H4 (cell line): ENCODE measurements around the gene SLCO2A1. TPM values are rescaled to one million over a fixed set of nuclear protein-coding genes. Genes with fewer than 3 reads are reported as not detected.

ENCODE experiments used
- DNase-seq: peaks from one replicate; pipeline ENCODE4 v3.0.0-alpha.2; 2015; ENCODE audit warnings: low spot score
- total RNA-seq: library from RNA; depleted of rRNA; stranded (reverse); fragments of >200 nt; shearing (Covaris generic); gene quantifications from 2 replicates; pipeline ENCODE4 v1.2.3, GENCODE V29; 2014

Gene SLCO2A1
- total RNA-seq, 1 experiment from 2014 or later, result 0.06 TPM

DNA sequence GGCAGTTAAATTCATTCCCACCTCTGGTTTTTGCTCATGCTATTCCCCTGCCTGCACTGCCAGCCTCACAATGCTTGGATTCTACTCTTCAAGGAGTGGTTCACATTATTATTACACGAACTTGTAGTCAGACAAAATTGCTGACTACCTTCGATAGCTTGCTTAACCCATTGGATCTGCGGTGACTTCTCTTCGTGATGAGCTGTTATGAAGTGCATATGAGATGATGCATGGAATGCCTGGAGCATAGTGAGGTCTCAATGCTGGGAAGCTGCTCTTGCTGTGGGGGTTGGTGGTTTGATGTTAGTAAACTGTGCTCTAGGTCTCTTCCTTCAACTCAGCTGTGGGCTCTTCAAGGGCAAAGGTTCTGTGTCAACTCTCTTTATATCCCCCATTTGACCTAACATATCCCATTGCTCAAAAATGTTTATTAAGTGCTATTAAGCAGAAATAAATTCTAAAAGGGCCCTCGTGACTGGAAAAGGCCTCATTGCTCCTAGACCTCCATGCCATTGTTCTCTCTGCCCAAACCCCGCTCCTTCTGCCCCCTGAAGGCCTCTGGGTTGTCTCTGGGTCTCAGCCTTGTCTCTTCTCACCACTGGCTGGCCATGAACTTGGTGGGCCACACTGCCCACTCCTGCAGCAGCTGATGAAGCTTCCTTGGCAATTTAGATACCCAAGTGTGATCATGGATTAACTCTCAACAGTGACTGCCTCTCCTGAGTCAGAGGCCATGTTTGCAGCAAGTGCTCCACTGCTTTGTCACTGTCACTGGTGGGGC lies 4.5 kb upstream of the SLCO2A1 start:
- no peak for DNase-seq

DNA sequence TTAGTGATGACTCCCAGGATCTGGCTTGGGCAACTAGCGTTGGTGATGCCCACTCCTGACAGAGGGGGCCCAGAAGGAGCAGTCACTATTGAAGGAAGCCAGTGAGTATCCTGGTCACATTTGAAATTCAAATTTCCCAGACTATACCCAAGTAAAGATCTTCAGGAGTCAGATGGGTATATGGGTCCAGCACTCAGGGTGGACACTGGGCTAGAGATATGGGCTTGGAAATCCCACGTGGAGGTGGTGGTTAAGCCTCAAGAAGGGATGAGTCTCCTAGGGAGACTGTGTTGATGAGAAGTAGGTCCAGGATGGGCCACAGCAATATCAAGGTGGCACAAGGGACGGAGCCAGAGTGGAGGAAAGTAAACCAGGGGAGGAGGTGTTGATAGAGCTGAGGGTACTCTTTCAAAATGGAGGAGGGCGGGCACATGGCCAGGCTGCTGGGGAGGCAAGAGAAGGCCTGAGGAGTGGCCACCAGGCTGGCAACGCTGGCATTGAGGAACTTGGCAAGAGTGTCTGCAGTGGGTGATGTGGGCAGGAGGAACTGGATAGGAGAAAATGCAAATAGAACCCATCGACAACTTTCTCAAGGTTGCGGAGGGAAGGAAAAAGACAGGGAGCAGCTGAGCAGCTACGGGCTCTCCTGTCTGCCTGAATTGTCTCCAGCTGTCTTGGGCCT lies 3.7 kb upstream of the SLCO2A1 start:
- no peak for DNase-seq

DNA sequence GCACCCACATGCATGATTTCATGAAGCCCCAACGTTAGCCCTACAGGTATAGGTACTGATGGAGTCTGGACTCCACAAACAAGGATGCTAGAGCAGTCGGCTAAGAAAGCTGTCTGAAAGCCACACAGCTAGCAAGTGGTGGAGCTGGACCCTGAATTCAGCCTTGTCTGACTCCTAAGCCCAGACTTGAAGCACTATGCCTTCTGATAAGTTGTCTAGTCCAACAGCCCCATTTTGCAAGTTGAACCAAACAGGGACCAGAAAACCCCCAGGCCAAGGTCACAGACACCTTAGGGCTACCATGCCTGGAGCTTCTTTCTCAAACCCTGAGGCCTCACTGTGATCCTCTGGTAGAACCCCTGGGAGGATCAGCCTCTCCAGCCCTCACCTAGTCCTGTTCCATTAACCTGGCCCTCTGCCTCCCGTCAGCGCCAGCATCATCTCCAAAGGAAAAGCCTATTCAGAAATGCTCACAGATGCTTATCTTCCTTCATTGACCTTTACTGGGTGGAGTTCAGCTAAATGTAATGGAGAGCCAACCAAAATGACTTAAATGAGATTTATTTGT lies 1.7 kb upstream of the SLCO2A1 start:
- DNase-seq, result no peak

DNA sequence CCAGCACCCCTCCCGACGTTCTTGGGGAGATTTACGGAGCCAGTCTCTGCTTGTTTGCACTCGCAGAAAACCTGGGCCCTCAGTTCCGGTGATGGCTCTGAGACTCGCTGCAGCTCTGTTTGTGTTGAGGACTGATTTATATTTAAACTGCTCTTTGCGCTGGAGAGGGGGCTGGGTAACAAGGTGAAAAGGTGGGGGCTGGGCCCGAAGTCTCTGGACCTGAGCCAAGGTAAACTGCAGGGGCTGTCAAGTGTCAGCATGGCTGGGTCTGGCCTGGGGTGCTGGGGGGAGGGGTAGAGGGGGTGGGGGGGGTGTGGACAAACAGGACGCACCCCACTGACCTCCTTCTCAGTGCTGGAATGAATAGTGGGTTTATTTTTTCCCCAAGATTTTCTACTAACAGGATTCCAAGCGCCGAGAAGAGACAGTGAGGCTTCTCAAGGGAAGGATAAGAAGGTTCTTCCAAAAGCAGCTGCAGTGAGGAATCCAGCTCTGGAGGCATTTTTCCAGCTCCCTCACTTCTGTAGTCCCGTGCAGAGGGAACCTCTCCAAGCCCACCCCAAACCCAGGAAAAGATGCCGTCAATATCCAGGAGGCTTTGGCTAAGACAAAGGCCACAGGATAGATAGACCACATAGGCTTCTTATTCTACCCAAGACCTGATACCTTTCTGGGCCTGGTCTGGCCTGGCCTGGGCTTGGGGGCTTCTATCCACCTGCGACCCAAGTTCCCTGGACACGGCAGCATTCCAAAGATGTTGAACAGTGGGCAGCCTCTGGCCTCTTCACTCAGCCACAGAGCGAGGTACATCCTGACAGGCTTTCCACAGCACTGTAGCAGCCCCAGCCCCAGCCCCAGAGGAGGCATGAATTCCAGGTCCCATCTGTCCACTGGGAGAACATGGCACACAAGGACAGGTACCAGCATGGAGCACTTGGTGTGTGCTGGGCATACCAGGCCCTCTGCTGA lies 938 bp upstream of the SLCO2A1 start:
- no peak for DNase-seq

DNA sequence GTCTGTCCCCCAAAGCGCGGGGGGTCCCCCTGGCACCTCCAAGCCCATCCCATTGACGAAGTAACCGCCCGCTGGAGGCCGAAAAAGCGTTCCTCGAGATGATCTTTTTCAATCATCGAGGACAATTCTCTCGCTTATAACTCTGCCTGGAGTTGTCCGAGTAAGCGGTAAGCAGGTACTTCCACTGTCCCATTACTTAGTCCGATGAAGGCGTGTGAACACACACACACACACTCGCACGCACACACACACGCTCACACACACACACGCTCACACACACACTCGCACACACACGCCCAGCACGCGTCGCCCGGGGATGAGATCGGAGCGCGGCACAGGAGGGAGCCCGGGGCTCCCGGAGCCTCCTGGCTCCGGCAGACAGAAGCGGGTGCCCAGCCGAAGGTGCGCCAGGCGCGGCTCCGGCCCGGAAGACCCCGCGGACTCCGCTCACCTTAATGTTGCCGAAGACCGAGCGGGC lies 430 bp downstream of the SLCO2A1 start:
- DNase-seq, result no peak

DNA sequence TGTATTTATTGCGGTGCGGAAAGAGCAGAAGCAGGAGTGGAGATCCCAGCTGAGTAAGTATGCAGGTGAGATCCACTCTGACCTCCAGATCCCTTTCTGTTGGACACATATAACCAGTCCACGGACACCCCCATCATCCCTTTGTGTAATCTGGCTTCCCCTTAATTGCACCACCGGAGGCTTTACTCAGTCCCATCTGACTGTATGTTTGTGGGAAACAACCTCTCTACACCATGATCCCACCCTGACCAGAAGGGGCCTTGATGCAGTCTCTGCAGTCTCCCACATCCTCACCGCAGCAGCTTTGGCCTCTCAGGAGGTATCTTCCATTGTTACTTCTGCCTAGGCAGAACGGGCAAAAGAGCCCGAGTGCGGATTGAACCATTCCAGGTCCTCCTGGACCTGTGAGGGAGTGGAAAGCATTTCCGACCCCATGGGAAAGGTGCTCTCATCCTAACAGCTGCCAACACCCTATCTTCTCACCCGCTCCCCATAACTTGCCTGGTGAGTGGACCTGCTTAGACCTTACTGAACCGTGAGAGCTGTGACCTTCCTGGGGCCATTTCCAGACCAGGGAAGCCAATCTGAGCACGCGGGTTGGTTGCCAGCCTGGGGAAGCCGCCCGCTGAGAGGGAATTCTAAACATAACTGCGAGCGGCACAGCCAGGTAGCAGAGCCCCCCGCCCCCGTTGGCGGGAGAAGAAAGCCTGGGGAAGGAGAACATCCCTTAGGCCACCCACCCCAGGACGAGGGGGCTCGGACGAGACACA lies 1.1 kb downstream of the SLCO2A1 start:
- no peak for DNase-seq

DNA sequence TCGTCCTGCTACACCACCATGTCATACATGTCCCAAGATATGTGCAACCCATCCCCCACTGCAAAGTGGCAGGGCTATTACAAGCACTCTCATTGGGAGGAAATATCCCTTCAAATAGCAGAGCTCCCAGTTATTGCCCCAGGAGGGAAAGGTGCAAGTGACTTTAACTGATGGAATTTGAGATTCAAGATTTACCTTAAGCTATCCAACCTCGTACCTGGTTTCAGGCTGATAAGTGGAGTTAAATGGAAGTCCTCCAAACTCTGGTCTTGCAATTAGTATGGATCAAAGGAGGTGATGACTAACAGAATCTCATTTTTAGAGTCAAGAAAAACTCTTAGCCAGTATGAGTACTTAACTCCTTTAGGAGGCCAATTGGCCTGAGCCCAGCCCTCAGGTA lies 2.1 kb downstream of the SLCO2A1 start:
- DNase-seq, result no peak

DNA sequence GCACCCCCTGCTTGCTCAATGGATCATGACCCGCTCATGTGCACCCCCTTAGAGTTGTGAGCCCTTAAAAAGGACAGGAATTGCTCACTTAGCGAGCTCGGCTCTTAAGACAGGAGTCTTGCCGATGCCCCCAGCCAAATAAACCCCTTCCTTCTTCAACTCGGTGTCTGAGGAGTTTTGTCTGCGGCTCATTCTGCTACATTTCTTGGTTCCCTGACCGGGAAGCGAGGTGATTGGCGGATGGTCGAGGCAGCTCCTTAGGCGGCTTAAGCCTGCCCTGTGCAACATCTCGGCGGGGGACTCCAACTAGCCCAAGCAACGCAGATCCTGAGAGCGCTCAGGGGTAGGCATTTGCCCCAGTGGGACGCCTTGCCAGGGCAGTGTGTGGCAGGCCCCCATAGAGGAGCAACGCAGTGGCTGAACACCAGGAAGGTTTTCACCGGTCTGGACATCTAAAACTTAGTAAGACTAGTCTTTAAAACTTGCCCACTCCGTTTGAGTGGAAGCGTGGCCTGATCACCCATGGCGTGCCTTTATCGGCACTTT lies 9.5 kb downstream of the SLCO2A1 start:
- no peak for DNase-seq

DNA sequence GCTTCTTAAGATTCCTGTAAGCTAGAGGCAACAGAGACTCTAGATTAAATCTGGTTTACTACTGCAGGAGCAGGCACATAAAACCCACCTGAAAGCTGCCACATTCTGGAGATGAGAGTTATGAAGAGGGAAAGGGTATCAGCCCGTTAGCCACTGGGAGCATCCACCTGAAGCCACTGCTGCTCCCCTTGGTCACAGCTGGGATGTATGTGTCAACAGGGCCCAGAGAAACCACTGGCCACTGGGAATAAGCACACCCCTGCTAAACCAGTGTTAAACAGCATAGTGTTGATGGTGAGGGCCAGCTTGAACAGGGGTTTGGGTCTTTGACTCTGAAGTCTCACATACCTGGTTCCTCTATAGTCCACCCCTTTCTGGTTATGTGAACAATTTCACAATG lies 10.9 kb downstream of the SLCO2A1 start:
- no peak for DNase-seq

DNA sequence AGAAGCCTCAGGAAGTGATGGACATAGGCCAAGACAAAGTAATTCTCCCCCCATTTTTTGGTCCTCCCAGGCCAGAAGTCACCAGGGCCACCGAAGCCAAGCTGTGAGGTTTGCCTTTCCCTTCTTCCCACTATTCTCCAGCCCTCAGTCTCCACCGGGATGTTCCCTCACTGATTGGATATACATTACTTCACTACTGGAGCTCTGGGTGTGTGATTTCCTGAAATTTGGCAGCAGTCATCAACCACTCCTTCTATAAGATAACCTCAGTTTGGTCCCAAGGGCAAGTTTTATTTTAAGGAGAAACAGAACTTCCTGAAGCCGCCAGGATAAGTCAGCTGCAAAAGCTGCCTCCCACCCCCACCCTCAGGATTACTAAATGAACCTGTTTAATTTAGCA lies 11.3 kb downstream of the SLCO2A1 start:
- no peak for DNase-seq

DNA sequence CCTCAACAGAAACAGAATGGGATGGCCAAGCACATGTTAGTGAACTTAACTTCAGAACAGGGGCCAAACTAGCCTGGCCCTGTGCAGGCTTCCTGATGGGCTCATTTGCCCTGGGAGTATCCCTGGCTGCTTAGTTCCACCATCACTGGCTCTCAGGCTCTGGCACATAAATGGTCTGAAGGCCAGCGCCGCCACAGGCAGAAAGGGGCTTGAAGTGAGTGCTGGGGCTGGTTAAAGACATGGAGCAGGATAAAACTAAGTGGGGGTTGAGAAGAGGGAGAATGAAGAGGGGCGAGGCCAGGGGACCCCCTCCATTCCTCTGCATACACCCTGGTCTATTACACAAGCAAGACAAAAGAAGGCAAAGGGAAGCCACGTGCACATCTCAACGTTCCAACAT lies 12.2 kb downstream of the SLCO2A1 start:
- no peak for DNase-seq

DNA sequence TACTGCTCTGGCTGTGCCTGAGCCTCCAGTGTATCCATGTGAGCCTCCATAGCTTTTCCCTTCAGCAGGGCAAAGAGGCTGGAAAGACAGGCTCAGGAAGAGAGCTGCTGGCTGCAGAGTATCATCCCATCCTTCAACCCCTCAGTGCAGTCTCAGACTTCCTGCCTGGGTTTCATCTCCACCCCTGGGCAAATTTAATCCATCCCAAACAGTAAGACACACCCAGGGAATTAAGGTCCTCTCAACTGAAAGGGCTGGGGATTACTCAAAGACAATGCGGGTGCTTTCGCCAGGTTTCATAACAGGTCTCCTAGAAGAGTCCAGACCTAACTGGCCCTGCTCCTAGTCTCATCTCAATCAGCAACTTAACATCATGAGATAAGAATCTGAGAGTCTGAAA lies 15.5 kb downstream of the SLCO2A1 start:
- DNase-seq, result no peak

DNA sequence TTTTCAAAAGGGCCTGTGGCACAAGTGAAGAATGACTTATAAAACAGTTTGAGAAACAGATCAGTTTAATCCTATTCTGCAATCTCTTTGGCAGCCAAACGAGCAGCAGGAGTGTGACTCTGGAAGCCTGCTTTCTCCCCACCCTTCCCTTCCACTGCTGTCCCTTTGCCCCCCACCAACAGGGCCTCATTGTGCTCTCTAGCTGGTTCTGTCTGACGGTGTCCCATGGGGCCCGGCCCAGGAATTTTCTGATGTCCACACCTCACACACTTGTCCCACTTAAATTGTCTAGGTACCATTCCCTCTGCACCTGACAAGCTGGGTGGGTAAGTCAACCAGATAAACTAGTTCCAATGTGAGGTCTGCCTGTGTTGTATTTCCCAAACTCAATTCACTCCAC lies 16.4 kb downstream of the SLCO2A1 start:
- no peak for DNase-seq

DNA sequence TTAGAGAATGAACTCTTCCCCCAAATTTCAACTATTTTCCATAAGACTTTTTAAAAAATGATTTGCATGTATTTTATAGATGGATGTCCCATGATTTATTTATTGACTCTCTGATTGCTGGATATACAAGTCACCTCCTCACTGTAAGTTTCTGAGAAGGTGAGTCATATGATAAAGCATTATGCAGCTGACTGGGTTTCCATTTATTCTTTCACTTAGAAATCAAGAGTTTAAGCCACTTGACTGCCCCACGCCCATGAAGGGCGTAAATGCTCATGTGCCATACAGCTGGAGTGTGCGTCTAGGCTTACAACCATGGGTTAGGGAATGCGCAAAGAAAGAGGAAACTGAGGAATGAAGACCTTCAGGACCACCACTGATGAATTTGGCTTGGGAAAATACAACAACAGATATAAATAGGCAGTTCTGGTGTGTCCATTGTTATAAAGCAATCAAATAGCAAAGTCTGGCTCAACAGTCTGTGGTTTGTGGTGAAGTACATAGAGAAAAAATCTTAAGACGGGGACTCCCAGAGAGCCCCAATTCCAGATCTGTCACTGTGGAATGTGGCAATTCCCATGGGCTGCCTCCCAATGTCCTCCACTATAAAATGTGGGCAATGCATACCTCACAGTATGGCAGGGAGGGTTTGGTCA lies 20.3 kb downstream of the SLCO2A1 start:
- DNase-seq, result peak; percentile 47

DNA sequence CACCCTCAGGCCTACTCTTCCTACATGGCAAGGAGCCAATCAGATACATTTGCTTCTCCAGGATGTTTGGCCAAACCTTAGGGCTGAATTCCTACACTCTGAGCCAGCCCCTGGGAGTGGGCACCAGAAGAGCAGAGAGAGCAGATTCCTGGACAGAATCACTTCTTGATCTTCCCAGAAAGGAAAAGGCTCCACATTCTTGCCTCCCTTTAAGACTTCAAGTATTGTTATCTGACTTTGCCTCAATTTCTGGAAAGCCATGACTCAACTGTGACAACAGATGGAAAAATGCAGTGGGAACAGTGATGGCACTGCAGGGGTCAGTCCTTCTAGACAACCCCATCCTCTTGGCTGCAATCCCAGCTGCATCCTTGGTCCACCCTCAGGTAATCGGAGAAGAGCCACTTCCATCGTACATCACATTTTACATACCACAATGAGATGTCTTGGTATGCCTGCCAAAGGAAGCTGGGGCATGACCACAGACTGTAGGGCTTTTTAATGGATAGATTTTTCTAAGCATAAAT lies 21.0 kb downstream of the SLCO2A1 start:
- DNase-seq, result peak; percentile 74

DNA sequence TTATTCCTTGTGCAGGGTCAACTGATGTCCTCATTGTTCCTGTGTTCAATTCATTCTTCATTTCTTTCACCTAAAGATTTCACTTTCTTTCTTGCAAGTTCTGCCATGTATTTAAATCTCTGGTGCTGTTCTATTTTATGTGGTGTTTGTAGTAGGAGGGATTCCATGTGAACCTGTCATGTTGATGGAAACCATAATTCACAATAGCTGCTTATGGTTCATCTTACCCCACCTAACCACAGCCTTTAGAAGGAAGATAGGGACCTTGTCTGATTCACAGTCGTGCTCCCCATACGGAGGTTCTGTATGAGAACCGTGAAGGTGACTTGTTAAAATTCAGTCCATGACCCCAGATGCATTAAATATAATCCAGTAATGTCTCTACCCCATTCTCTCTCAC lies 21.9 kb downstream of the SLCO2A1 start:
- no peak for DNase-seq

DNA sequence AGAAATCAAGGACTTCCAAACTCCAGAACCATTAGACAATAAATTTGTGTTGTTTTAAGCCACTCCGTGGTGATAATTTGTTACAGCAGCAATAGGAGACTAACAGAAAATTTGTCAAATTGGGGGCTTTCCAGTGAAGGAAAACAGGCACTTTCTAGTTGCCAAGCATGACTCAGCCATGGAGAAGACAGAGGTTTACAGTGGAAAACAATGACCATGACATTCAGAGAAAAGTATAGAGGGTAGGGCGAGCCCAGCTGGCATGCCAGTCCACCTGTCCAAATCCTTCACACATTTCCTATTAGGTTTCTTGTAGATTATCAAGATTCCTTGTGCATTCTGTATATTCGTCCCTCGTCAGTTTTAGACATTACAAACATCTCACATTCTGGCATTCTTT lies 24.9 kb downstream of the SLCO2A1 start:
- DNase-seq, result no peak

DNA sequence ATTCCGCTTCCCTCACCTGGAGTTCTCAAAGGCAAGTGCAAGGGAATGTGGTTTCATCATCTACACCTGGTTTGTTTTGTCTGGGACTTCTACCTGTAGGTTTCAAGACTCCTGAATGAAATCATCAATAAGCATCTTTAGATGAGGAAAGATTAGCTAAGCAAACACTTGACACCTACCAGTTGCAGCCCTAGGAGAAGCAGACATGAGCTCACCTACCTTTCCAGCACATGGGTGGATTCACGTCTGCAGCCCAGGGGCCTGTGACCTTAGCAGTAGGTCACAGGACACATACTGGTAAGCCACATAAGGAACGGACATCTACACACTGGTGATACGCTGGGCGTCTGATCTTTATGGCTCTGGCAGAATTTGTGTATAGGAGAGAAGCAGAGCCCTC lies 26.7 kb downstream of the SLCO2A1 start:
- DNase-seq, result no peak

DNA sequence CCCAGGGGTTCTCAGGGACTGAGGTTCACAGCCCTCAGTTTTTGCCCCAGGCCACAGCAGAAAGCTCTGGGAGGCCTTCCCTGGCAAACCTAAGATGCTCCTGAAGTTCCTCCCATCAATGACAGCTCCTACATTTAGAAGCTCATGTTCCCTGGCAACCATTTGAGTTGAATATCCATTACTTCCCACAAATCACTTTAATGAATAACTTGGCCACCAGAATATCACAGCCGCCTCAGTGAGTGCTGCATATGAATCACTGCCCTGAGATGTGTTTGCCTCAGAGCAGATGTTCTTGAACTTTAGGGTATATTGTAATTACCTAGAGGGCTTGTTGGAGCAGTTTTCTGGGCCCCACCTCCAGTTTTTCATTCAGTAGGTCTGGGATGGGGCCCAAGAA lies 27.4 kb downstream of the SLCO2A1 start:
- DNase-seq, result no peak

DNA sequence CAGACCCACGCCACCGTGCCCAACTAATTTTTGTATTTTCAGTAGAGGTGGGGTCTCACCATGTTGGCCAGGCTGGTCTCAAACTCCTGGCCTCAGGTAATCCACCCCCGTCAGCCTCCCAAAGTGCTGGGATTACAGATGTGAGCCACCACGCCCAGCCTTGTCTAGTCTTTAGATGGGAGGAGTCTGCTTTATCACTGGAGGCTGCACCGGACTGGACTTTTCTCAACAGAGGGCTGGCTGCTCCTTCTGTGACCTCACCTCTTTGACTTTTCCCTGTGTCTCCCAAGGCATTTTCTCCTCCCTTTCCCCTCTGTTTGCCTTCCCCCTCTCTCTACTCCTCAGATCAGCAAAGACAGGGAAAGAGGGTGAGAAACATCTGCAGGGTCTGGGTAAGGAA lies 28.5 kb downstream of the SLCO2A1 start:
- DNase-seq, result no peak
